Activated CD8-positive, alpha-beta memory T cell treated with anti-CD3 and anti-CD28 coated beads for 48 hours (primary cell): ENCODE measurements around the gene HOXB3.

Experiments used
- DNase-seq, 3 experiments: peaks; one replicate each; pipeline ENCODE4 v3.0.0-alpha.2; 2020; ENCODE audit warnings: low read depth in 2 of 3, low spot score in 2 of 3

HOXB3 gene

GRCh38 chr17:48600244-48601098 lies 10.4 kb upstream of the HOXB3 start:
- no peak for DNase-seq

GRCh38 chr17:48599354-48599753 lies 9.3 kb upstream of the HOXB3 start:
- DNase-seq = no peak

GRCh38 chr17:48598736-48599135 lies 8.7 kb upstream of the HOXB3 start:
- DNase-seq = no peak

GRCh38 chr17:48597778-48598631 lies 8.0 kb upstream of the HOXB3 start:
- DNase-seq = no peak

- no peak for DNase-seq
Observed at GRCh38 chr17:48597528-48597777, 7.4 kb upstream of the HOXB3 start.

- no peak for DNase-seq
Observed at GRCh38 chr17:48596735-48597527, 6.9 kb upstream of the HOXB3 start.

GRCh38 chr17:48596000-48596734 lies 6.1 kb upstream of the HOXB3 start:
- no peak for DNase-seq

GRCh38 chr17:48595278-48595999 lies 5.4 kb upstream of the HOXB3 start:
- no peak for DNase-seq

- DNase-seq = no peak
Observed at GRCh38 chr17:48594538-48595277, 4.7 kb upstream of the HOXB3 start.

- peak; percentile 60 to 80 (median 71) for DNase-seq
Observed at GRCh38 chr17:48593840-48594537, 3.9 kb upstream of the HOXB3 start.

GRCh38 chr17:48593126-48593829 lies 3.2 kb upstream of the HOXB3 start, which contains the start of gene HOXB5:
HOXB5 (minus strand) TSS chr17:48593779; CDS start chr17:48593682, 97 bp downstream.
- no peak for DNase-seq

GRCh38 chr17:48592577-48592976 lies 2.5 kb upstream of the HOXB3 start:
- DNase-seq = no peak

- no peak for DNase-seq
Observed at GRCh38 chr17:48592057-48592514, 2.0 kb upstream of the HOXB3 start.

GRCh38 chr17:48591255-48592056 lies 1.4 kb upstream of the HOXB3 start:
- no peak for DNase-seq

GRCh38 chr17:48590607-48591161 lies 643 bp upstream of the HOXB3 start:
- no peak for DNase-seq

- DNase-seq = no peak
Observed at GRCh38 chr17:48589060-48589830, 796 bp downstream of the HOXB3 start.
